Transverse colon (tissue), 4 donors: ENCODE data around the gene PTPRN2.

Experiments
- CTCF ChIP-seq, 5 experiments: fragments of 200-600 bp in 3 of 5; fragments of 450-650 bp in 2 of 5; sonication (generic) in 3 of 5; IDR thresholded peaks; 1 replicate in 2 of 5; 2 replicates in 3 of 5; pipeline ENCODE4 v1.5.1; 2016 to 2017; ENCODE audit warnings: antibody characterized with exemption in 5 of 5, inconsistent platforms in 3 of 5, mild to moderate bottlenecking in 2 of 5, moderate library complexity in 1 of 5
- POLR2A ChIP-seq: fragments of 450-650 bp; IDR thresholded peaks from one replicate; pipeline ENCODE4 v1.6.1; 2016; ENCODE audit warnings: antibody characterized with exemption, mild to moderate bottlenecking, moderate library complexity
- POLR2AphosphoS5 ChIP-seq, 3 donors: sonication (generic); formaldehyde crosslinking; IDR thresholded peaks; one replicate each; pipeline ENCODE4 v1.6.1; 2016; ENCODE audit warnings: antibody characterized with exemption in 3 of 3

- TF ChIP-seq POLR2AphosphoS5 (IDR thresholded peaks at IDR 0.05) (no peak), CTCF (IDR thresholded peaks at IDR 0.05) (no peak), POLR2A (no peak)
These were observed 453.9 kb downstream of the PTPRN2 start for GRCh38 chr7:158133515-158134271.
